ENCODE data around the gene SMG6.

The SMG6 gene

DNA sequence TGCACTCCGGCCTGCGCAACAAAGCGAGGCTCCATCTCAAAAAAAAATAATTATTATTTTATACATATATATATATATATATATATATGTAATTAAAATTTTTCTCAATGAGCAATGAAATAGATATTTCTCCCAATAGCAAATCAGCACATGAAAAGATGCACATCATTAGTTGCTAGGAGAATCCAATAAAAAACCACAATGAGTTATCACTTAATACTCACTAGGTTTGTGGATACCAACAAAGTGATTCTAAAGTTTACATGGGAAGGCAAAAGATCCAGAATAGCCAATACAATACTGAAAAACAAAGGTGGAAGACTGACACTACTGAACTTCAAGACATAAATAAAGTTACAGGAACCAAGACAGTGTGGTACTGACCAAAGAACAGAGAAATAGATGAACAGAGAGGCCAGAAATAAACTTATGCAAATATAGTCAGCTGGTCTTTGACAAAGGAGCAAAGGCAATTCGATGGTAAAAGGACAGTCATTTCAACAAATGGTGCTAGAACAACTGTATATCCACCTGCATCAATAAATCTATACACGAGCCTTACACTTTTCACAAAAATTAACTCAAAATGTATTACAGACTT, 13.6 kb downstream of the SMG6 start:
- TF ChIP-seq, protein P1, sequence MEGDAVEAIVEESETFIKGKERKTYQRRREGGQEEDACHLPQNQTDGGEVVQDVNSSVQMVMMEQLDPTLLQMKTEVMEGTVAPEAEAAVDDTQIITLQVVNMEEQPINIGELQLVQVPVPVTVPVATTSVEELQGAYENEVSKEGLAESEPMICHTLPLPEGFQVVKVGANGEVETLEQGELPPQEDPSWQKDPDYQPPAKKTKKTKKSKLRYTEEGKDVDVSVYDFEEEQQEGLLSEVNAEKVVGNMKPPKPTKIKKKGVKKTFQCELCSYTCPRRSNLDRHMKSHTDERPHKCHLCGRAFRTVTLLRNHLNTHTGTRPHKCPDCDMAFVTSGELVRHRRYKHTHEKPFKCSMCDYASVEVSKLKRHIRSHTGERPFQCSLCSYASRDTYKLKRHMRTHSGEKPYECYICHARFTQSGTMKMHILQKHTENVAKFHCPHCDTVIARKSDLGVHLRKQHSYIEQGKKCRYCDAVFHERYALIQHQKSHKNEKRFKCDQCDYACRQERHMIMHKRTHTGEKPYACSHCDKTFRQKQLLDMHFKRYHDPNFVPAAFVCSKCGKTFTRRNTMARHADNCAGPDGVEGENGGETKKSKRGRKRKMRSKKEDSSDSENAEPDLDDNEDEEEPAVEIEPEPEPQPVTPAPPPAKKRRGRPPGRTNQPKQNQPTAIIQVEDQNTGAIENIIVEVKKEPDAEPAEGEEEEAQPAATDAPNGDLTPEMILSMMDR (IDR thresholded peaks at IDR 0.05; ENCODE audit: extremely low read depth, insufficient read depth, missing control alignments): no peak
- no peak for DNase-seq (ENCODE audit: low spot score)
- in situ Hi-C loops (cut with MboI; ENCODE audit: low pct_unique_long_range_greater_than_20kb, low sequenced_read_pairs, unreplicated experiment): no loop called here

- no peak for DNase-seq (ENCODE audit: low spot score)
- in situ Hi-C loops (cut with MboI; ENCODE audit: low pct_unique_long_range_greater_than_20kb, low sequenced_read_pairs, unreplicated experiment): no loop called here
- TF ChIP-seq, protein P1 (IDR thresholded peaks at IDR 0.05; ENCODE audit: extremely low read depth, insufficient read depth, missing control alignments): no peak
Measured at GRCh38 chr17:2283302-2283701, 20.3 kb downstream of the SMG6 start.

DNA sequence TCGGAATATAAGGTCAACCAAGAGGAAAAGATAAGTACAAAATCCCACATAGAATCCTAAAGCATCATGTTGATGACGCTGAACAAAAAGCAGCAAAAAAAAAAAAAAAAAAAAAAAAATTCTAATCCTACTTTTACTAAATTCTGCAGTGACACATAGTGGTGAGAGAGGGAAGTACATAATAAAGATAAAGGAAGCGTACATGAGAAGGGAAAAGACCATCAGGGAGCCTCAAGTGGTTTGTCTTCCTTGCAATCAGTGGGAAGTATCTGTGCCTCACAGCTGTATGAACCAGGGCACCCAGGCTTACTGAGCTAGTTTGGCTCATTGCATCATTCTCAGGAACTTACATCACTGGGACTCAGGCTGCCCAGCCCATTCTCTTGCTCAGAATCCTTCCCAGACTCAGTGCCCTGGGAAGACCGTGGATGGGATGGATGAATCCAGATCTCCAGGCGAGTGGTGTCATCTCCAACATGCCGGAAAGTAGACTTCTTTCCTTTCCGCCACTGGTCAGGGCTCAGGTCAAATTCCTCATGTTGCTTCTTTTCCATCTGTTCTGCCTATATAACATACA, 21.2 kb downstream of the SMG6 start:
- peak; percentile 52 for DNase-seq (ENCODE audit: low spot score)
- TF ChIP-seq, protein P1 (IDR thresholded peaks at IDR 0.05; ENCODE audit: extremely low read depth, insufficient read depth, missing control alignments): peak; percentile 50
- in situ Hi-C loops (cut with MboI; ENCODE audit: low pct_unique_long_range_greater_than_20kb, low sequenced_read_pairs, unreplicated experiment): no loop called here

DNA sequence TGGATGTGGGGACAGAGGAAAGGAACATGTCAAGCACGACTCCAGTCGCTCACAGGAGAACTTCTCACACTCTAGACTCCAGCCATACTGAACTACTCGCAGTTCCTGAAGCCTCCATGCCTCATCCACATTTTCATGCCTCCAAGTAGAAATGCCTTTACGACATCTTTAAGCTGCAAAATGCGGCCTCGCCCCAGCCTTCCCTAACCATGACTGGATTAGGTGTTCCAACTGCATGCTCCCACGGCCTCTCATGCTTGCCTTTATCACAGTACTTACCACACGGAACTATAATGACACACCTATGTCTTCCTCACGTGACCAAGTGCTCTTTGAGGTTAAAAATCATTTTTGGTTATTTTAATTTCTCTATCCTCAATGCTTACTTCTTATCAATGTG, 23.9 kb downstream of the SMG6 start:
- TF ChIP-seq, protein P1 (IDR thresholded peaks at IDR 0.05; ENCODE audit: extremely low read depth, insufficient read depth, missing control alignments): no peak
- in situ Hi-C loops (cut with MboI; ENCODE audit: low pct_unique_long_range_greater_than_20kb, low sequenced_read_pairs, unreplicated experiment): no loop called here
- no peak for DNase-seq (ENCODE audit: low spot score)

GRCh38 chr17:2277429-2278170, 26.0 kb downstream of the SMG6 start:
- TF ChIP-seq, protein P1 (IDR thresholded peaks at IDR 0.05; ENCODE audit: extremely low read depth, insufficient read depth, missing control alignments): no peak
- in situ Hi-C loops (cut with MboI; ENCODE audit: low pct_unique_long_range_greater_than_20kb, low sequenced_read_pairs, unreplicated experiment): no loop called here
- DNase-seq (ENCODE audit: low spot score): no peak

GRCh38 chr17:2275722-2276121, 27.9 kb downstream of the SMG6 start:
- in situ Hi-C loops (cut with MboI; ENCODE audit: low pct_unique_long_range_greater_than_20kb, low sequenced_read_pairs, unreplicated experiment): no loop called here
- no peak for DNase-seq (ENCODE audit: low spot score)

More at GRCh38 chr17:2275722-2276121, 27.9 kb downstream of the SMG6 start:
- TF ChIP-seq, protein P1 (IDR thresholded peaks at IDR 0.05; ENCODE audit: extremely low read depth, insufficient read depth, missing control alignments): no peak

Measured in GM13977 (cell line).